D721Med (cell line): ENCODE results near the gene OR52B4.
"Not testable (repeated sequence)": the region's sequence is repeated elsewhere in the genome, so short reads cannot be mapped to it uniquely, and the experiment has no call there.

Source experiments
- DNase-seq: peaks from one replicate; pipeline ENCODE4 v3.0.0; 2011; ENCODE audit warnings: low spot score; ENCODE audit not compliant: insufficient read length
- FAIRE-seq: peaks from 2 replicates; lab custom pipeline; 2011; peaks lifted over from hg19 to GRCh38; lab: Jason Lieb, UNC
- TF ChIP-seq, protein P1 (sequence below): IDR thresholded peaks from 2 replicates; pipeline ENCODE4 v1.5.1; 2012; ENCODE audit warnings: mild to moderate bottlenecking, control low read depth; ENCODE audit not compliant: insufficient read depth; ENCODE audit errors: missing control alignments

Gene OR52B4

DNA sequence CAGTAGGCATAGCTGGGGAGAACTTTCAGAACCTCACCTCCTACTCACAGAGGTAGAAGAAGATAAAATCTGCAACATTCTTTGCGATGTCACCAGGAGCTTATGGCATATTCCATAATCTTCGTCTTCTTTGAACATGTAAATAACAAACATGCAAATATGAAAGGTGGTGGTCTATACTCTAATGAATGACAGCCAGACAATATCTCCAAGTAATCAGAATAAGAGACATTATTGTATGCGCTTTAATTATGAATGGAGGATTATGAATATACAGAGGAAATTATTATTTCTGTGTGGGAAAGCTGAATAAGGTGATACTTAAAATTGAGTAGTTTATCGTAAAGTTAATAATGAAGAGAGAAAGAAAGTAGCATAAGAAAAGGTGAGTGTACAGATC lies at the start of gene OR52B4:
OR52B4 (minus strand) TSS at position 101 of the 400 bp plus-strand sequence; CDS start at position 10, 91 bp downstream.
- DNase-seq (no peak), FAIRE-seq (no peak)
- TF ChIP-seq, protein P1, sequence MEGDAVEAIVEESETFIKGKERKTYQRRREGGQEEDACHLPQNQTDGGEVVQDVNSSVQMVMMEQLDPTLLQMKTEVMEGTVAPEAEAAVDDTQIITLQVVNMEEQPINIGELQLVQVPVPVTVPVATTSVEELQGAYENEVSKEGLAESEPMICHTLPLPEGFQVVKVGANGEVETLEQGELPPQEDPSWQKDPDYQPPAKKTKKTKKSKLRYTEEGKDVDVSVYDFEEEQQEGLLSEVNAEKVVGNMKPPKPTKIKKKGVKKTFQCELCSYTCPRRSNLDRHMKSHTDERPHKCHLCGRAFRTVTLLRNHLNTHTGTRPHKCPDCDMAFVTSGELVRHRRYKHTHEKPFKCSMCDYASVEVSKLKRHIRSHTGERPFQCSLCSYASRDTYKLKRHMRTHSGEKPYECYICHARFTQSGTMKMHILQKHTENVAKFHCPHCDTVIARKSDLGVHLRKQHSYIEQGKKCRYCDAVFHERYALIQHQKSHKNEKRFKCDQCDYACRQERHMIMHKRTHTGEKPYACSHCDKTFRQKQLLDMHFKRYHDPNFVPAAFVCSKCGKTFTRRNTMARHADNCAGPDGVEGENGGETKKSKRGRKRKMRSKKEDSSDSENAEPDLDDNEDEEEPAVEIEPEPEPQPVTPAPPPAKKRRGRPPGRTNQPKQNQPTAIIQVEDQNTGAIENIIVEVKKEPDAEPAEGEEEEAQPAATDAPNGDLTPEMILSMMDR, result no peak

DNA sequence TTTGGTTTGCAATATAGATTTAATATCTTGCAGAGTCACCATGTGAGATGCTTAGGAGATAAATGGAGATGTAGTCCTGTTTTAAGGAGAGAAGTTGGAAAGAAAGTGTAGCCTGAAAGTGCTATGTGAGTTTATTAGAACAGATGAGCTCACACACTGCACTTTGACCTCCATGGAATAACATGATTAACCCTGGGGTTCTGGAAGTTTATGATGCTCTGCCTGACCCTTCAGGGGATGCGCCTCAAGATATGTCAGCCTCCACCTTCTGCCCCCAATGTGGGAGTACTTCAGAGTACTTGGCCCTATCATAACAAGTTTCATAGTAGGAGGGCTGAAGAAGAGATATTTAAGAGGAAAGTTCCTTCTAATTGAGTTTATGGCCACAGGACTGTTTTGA lies 48.6 kb upstream of the OR52B4 start:
- DNase-seq (no peak), FAIRE-seq (no peak)
- TF ChIP-seq, protein P1, result no peak

DNA sequence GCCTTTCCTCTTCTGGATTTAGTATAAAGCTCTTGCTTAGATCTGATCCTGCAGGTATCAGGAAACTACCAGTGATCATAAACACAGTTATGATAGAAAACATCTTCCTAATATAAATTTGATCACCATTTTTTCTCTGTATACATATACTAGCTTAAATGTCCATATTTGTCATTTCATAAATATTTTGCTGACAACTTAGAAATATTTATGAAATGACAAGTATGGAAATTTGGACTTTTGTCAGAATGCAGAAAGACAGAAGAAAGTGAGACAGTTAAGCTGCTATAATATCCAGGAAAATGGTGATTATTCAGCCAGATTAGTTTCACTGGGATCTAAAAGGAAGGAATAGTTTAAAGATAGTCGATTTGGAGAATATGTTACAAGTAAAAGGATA lies 48.1 kb upstream of the OR52B4 start:
- TF ChIP-seq, protein P1, result no peak
- no peak for FAIRE-seq
- no peak for DNase-seq

DNA sequence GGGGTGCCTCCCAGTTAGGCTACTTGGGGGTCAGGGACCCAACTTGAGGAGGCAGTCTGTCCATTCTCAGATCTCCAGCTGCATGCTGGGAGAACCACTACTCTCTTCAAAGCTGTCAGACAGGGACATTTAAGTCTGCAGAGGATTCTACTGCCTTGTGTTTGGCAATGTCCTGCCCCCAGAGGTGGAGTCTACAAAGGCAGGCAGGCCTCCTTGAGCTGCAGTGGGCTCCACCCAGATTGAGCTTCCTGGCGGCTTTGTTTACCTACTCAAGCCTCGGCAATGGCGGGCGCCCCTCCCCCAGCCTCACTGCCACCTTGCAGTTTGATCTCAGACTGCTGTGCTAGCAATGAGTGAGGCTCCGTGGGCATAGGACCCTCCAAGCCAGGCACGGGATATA lies 38.0 kb upstream of the OR52B4 start:
- not testable (repeated sequence) for DNase-seq, FAIRE-seq

DNA sequence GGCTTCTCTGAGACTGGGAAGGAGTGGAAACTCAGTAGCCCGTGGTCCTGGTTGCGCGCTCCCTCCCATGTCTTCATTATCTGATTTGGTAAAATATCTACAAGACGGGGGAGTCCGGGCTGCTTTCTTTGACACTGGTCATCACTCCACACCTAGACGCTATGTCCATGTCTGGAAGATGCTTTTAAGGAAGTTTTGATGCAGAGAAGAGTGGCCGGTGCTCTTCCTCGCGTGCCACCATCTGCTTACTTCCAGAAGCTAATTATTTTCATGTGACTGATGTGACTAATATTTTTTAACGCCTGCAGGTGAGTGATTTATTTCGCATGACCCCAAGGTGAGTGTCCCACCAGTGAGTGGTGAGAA lies 25.7 kb upstream of the OR52B4 start:
- no peak for DNase-seq
- no peak for FAIRE-seq
- TF ChIP-seq, protein P1, result no peak

DNA sequence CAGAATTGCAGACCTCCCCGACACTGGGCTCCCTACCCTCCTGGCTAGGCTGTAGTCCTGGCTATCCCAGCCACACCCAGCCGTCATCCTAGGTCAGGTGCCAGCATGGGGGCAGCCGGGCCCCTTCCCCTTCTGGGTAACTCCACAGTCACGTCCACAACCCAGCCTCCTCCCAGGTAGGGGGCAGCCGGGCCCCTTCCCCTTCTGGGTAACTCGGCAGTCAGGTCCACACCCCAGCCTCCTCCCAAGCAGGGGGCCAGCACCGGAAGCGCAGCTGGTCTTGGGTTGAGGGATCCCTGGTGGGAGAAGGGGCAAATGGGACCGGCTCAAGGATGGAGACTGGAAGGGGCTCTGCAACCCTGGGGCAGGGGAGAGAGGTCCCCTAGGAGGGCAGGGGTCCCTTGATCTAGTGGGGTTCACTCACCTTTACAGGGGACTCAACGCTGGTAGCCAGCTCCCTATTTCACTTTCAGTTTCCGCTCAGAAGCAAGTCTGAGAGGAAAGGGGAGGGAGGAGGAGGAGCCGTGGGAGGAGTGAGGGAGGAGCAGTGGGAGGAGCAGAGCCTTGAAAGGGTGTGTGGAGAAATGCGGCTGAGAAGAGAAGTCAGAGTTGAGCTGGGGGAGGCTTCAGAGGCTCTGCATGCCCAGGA lies 25.1 kb upstream of the OR52B4 start, which contains the start of gene TRIM21:
TRIM21 (minus strand) TSS at position 494 of the 649 bp plus-strand sequence. CDS start 3,293 bp downstream, outside the sequence.
- DNase-seq (no peak), FAIRE-seq (no peak)
- TF ChIP-seq, protein P1, result no peak

DNA sequence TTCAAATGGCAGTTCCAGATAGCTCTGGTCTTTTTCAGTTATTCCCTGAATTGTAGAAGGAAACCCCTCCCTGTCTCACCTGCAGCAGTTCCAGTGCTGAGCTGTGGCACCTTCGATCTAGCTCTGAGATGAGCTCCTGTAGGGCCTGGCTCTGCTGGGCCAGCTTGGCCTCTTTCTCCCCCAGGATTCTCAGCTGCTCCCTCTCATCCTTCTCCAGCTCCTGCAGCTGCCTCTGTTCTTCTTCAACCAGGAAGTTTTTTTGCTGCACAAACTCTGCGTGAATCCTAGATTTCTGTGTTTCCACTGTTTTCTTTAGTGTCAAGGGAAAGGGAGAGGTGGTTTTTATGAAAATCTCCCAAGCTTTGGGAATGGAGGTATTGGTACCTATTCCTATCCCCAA lies 20.0 kb upstream of the OR52B4 start:
- TF ChIP-seq, protein P1, result no peak
- DNase-seq, result no peak
- FAIRE-seq, result no peak
